HS-5 (cell line): Measurements from ENCODE around the gene SH2D7.

Source experiments
- DNase-seq: peaks from one replicate; pipeline ENCODE4 v3.0.0-alpha.2; 2012; ENCODE audit warnings: low read depth

The SH2D7 gene

GRCh38 chr15:78104566-78105475 is 12.5 kb downstream of the SH2D7 start:
- no peak for DNase-seq

GRCh38 chr15:78105476-78106241 is 13.3 kb downstream of the SH2D7 start:
- no peak for DNase-seq

- no peak for DNase-seq
These were observed 15.1 kb downstream of the SH2D7 start for GRCh38 chr15:78107471-78107870.

GRCh38 chr15:78108300-78109084 is 16.1 kb downstream of the SH2D7 start:
- DNase-seq, result peak; percentile 52

GRCh38 chr15:78109156-78109555 is 16.8 kb downstream of the SH2D7 start:
- DNase-seq, result no peak

GRCh38 chr15:78110096-78110495 is 17.7 kb downstream of the SH2D7 start:
- DNase-seq, result no peak

- no peak for DNase-seq
These were observed 18.6 kb downstream of the SH2D7 start for GRCh38 chr15:78110916-78111475.

GRCh38 chr15:78111788-78112187 is 19.4 kb downstream of the SH2D7 start:
- DNase-seq, result no peak

GRCh38 chr15:78112551-78112950 is 20.2 kb downstream of the SH2D7 start:
- DNase-seq, result no peak

GRCh38 chr15:78120523-78120922 is 28.2 kb downstream of the SH2D7 start:
- DNase-seq, result no peak

- no peak for DNase-seq
These were observed 32.9 kb downstream of the SH2D7 start for GRCh38 chr15:78125267-78125666.

- DNase-seq, result no peak
These were observed 35.5 kb downstream of the SH2D7 start for GRCh38 chr15:78127882-78128281.

- no peak for DNase-seq
These were observed 36.9 kb downstream of the SH2D7 start for GRCh38 chr15:78129077-78129750.

GRCh38 chr15:78129751-78130287 is 37.5 kb downstream of the SH2D7 start:
- no peak for DNase-seq

GRCh38 chr15:78130466-78131294 is 38.3 kb downstream of the SH2D7 start:
- no peak for DNase-seq

- DNase-seq, result no peak
These were observed 39.1 kb downstream of the SH2D7 start, which contains the start of gene CIB2 for GRCh38 chr15:78131295-78132061. TSS of gene CIB2 (minus strand) at chr15:78131445. CDS start at chr15:78131215, 230 bp downstream.

- DNase-seq, result no peak
These were observed 41.4 kb downstream of the SH2D7 start for GRCh38 chr15:78133801-78134200.

- no peak for DNase-seq
These were observed 47.2 kb downstream of the SH2D7 start for GRCh38 chr15:78139578-78139977.

GRCh38 chr15:78140292-78140691 is 47.9 kb downstream of the SH2D7 start:
- DNase-seq, result no peak
